GM12873 (cell line): ENCODE results near the gene ZFR2.
A peak's percentile ranks its signal among the peaks of the same experiment; 100 is the strongest.

ENCODE experiments used
- TF ChIP-seq, protein P1 (sequence below): IDR thresholded peaks from 2 replicates; pipeline ENCODE4 v1.5.1; 2012; ENCODE audit warnings: low read depth, mild to moderate bottlenecking, moderate library complexity, low read length, control low read depth; ENCODE audit not compliant: insufficient read depth; ENCODE audit errors: missing control alignments

The ZFR2 gene

DNA sequence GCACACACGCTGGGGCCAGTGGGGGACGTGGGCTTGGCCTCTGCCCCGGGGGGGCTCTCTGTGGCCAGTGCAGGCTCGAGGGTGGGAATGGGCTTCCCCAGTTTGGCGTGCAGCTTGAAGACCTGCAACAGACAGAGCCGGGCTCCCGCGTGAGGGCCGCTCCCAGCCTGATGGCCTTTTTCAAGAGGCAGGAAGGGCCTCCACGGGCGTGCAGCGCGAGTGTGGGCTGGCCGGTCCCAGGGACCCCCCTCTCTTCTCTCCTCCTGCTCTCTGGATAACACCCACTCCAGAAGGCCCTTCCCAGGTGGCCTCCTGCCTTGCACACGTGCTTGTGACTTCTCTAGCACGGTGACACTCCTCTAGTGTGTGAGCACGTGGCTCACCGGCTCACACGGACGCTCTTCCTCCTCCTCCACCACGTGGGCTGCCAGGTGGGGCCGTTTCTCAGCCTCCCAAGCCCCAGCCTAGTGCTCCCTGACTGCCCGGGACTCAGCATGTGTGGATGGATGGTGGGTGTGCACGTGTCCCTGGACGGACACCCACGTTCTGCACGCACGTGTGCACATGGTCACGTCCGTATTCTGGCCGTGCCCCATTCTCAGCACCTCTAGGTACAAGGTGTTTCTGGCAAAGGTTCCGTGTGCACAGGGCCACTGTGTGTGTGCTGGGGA, 43.4 kb downstream of the ZFR2 start:
- TF ChIP-seq, protein P1, sequence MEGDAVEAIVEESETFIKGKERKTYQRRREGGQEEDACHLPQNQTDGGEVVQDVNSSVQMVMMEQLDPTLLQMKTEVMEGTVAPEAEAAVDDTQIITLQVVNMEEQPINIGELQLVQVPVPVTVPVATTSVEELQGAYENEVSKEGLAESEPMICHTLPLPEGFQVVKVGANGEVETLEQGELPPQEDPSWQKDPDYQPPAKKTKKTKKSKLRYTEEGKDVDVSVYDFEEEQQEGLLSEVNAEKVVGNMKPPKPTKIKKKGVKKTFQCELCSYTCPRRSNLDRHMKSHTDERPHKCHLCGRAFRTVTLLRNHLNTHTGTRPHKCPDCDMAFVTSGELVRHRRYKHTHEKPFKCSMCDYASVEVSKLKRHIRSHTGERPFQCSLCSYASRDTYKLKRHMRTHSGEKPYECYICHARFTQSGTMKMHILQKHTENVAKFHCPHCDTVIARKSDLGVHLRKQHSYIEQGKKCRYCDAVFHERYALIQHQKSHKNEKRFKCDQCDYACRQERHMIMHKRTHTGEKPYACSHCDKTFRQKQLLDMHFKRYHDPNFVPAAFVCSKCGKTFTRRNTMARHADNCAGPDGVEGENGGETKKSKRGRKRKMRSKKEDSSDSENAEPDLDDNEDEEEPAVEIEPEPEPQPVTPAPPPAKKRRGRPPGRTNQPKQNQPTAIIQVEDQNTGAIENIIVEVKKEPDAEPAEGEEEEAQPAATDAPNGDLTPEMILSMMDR: no peak

DNA sequence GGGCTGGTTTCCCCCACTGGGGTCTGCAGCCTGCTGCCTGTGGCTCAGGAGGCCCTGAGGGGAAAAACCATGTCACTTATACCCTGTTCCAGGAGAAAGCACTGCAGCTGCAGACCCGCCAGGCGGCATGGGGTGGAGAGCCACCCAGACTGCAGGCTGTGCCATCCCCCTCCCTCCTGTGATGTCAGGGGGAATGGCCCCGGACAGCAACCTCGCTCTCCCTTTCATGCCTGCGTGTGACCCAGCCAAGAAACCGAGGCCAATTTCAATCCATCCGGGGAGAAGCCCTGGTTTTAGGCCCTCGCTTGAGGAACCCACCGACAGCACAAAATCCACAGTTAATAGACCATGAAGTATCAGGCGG, 45.5 kb downstream of the ZFR2 start:
- TF ChIP-seq, protein P1: no peak

DNA sequence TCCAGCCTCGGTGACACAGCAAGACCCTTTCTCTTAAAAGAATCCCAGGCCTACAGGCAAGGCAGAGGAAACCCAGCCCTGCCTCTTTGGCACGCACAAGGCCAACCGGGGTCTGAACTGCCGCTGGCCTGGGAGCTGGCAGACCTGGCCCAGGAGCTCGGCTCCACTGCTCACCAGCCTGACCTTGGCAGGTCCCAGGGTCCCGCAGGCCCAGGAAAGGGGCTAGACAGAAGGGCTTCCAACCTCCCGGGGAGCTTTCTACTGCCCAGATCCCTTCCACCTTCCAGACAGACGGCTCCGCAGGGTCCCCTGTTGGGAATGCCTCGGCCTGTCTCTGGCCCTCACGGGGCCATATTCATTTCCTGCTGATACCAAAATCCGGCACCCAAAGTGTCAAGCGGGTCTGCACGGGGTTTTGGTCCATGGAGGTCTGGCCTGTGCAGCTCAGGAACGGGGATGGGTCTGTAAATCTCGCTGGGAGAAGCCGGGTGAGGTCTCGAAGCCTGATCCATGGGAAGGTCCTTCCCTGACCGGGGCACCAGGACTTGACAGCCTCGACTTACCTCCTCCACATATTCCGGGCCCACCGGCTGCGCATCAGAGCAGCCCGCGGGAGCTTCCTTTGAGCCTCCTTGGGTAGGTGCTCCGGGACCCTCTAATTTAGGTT, 46.0 kb downstream of the ZFR2 start:
- TF ChIP-seq, protein P1: no peak

DNA sequence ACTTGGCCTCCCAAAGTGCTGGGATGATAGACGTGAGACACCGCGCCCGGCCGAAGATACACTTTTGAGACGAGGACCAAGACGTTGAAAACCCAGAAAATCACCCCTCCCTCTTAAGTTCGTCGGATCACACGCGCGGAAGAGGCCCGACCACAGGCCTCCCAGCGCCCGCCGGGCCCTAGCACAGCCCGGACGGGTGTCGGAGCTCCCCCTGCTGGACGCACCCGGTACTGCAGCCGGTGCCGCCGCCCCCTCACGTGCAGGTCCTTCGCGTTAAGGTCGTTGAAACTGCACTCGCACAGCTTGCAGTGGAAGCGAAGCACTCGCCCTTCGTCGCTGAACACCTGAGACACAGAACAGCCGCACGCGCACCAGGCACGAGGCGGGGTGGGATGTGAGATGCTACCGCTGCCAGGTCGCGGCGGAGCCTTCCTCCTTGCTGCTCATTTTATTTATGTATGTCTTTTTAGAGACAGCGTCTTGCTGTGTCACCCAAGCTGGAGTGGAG, 46.9 kb downstream of the ZFR2 start:
- TF ChIP-seq, protein P1: peak; percentile 98

DNA sequence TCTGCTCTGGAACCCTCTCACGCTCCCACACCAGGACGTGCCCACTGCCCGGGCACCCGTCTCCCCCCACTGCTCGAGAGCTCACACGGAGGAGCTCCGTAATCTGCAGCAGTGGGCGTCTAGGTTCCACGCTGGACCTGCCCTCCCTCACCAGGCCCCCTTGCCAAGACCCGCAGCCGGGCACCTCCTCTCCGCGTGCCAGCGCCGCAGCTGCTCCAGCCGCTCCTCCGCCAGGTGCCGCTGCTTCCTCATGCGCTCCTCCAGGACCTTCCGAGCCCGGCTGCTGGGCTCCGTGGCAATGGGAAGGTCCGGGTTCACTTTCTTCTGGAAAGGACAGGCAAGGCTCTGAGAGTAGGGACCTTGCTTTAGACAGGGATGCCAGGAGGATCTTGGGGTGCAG, 47.7 kb downstream of the ZFR2 start:
- TF ChIP-seq, protein P1: no peak

DNA sequence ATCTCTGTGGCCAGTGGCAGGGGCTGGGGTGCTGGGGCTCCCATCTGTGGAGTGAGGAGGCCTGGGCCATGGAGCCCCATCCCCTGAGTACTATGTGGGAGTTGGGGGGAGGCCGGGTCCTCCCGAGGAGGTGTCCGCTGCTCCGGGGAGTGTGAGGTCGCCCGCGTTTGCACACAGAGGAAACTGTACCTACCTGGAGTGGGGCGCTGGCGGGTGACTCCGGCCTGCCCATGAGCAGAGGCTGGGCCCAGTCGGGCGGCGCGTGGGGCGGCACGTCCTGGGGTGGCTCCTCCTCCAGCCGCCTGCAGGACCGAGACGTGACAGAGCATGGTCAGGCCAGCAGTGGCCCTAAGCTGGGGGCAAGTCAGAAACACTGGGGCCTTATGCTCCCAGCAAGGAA, 48.8 kb downstream of the ZFR2 start:
- TF ChIP-seq, protein P1: no peak

DNA sequence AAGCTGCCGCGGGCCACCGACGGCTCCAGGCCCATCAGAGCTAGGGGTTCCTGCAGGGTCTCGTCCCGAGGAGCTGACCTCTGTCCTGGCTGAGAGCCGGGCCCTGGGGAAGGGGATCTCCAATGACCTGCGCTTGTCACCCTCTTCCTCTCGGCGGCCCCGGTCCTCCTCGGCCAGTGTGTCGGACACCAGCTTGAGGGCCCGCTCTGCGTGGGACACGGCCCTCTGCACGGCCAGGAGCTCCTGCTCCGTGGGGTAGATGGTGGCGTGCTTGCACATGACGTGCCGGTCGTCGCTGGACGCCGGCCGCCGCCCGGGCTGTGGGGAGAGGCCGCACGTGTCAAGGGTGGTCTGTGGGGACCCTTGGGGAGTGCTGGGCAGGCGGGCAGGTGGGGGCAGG, 49.9 kb downstream of the ZFR2 start:
- TF ChIP-seq, protein P1: no peak
